VCaP (cell line): Measurements from ENCODE around the gene ENKUR.
"Not testable (repeated sequence)": the region's sequence is repeated elsewhere in the genome, so short reads cannot be mapped to it uniquely, and the experiment has no call there.

Experiments
- H3K27ac ChIP-seq: fragments of 450-650 bp; 2 replicates; pipeline ENCODE4 v1.5.1; 2017
- TF ChIP-seq, protein P1 (sequence below): fragments of 450-650 bp; conservative IDR thresholded peaks from 2 replicates; pipeline ENCODE4 v1.5.1; 2017; ENCODE audit warnings: mild to moderate bottlenecking, moderate library complexity

Gene ENKUR

DNA sequence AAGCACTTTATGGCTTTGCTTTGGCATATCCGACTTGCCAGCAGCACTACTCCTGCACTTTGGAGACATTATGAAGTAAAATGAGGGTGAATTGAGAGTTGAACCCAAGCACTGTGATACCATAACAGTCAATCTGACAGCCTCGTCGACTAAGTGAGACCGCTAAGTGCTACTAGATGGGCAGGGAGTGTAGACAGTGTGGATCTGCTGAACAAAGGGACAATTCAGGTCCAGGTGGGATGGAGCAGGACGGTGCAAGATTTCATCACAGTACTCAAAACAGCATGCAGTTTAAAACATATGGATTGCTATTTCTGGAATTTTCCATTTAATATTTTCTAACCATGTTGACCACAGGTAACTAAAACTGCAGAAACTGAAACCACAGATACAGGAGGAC is 42.8 kb downstream of the ENKUR start:
- no peak overlapping the region for H3K27ac ChIP-seq
- TF ChIP-seq, protein P1, sequence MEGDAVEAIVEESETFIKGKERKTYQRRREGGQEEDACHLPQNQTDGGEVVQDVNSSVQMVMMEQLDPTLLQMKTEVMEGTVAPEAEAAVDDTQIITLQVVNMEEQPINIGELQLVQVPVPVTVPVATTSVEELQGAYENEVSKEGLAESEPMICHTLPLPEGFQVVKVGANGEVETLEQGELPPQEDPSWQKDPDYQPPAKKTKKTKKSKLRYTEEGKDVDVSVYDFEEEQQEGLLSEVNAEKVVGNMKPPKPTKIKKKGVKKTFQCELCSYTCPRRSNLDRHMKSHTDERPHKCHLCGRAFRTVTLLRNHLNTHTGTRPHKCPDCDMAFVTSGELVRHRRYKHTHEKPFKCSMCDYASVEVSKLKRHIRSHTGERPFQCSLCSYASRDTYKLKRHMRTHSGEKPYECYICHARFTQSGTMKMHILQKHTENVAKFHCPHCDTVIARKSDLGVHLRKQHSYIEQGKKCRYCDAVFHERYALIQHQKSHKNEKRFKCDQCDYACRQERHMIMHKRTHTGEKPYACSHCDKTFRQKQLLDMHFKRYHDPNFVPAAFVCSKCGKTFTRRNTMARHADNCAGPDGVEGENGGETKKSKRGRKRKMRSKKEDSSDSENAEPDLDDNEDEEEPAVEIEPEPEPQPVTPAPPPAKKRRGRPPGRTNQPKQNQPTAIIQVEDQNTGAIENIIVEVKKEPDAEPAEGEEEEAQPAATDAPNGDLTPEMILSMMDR: no peak

DNA sequence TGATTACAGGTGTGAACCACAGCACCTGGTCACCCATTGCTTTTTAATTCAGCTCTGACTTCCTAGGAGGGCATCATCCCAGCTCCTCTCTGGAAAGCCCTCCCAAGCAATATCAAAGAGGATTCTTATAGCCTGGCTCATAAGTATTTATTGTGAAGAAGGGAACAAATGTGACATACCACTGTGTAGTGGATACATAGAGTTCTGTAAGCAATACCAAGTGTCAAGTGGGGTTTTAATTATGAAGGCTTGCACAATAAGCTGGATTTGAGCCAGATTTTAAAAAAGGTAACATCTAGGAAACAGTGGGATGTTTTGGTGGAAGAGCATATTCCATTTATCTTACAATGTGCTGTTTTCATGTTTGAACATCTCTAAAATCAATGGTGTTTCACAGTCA is 44.6 kb downstream of the ENKUR start:
- TF ChIP-seq, protein P1: no peak

GRCh38 chr10:24969841-24970281 is 46.1 kb downstream of the ENKUR start:
- H3K27ac ChIP-seq: no peak overlapping the region
- TF ChIP-seq, protein P1: no peak

More for the DNA sequence above, 44.6 kb downstream of the ENKUR start:
- no peak overlapping the region for H3K27ac ChIP-seq

GRCh38 chr10:24968951-24969350 is 47.0 kb downstream of the ENKUR start:
- not testable (repeated sequence) for H3K27ac ChIP-seq

GRCh38 chr10:24968349-24968748 is 47.6 kb downstream of the ENKUR start:
- TF ChIP-seq, protein P1: no peak

GRCh38 chr10:24966962-24967481 is 48.9 kb downstream of the ENKUR start:
- no peak overlapping the region for H3K27ac ChIP-seq
- TF ChIP-seq, protein P1: no peak

More at GRCh38 chr10:24968349-24968748, 47.6 kb downstream of the ENKUR start:
- H3K27ac ChIP-seq: no peak overlapping the region

DNA sequence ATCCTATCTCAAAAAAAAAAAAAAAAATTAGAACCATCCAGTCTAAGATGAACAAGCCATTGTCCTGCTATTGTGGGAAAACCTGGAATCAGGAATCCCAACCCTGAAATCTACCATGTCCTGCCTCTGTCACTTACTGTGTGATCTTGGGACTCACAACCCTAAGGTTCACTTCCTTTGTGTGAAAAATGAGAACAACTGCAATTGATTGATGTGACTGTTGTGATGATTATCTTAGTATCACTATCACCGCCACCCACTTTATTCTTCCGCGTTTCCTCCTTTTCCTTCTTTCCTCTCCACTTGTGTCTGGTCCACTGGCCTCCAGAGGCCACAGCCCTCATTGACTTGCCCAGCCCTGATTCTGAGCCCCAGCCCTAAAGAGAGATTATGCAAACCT is 50.9 kb downstream of the ENKUR start:
- H3K27ac ChIP-seq: no peak overlapping the region
- TF ChIP-seq, protein P1: no peak

DNA sequence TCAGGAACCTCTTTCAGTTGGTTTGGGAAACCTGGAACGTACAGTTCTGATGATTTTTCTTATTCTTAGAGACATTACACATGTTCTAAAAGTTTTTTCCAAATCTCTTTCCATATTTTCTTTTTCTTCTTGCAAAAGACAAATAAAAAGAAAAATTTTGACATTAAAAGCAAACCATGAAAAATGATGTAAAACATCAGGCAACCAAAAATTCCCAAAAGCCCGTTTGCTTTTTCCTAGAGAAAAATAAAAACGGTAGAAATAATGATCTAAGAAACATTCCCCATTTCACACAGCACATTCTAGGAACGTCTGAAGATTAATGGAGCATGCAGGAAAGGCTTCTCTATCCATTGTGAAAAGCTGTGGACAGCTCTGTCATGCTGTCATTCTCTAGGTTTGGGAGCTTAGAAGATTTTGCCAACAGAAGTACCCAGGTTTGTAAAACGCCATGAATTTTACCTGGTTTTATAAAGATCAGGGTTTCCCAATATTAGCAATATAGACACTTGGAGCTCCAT is 52.4 kb downstream of the ENKUR start:
- TF ChIP-seq, protein P1: no peak
- H3K27ac ChIP-seq: no peak overlapping the region
